ENCODE data around the gene NDST3. TPM values are rescaled to one million over a fixed set of nuclear protein-coding genes. Genes with fewer than 3 reads are reported as not detected.
"Not testable (repeated sequence)": the region's sequence is repeated elsewhere in the genome, so short reads cannot be mapped to it uniquely, and the experiment has no call there.

NDST3 gene
- polyA plus RNA-seq, 3 donors = 3.1 to 5.2 (median 3.8) TPM

- DNase-seq (ENCODE audit: extremely low read depth in 1 of 11, low read depth in 9 of 11, low spot score in 4 of 11) = no peak
Observed at GRCh38 chr4:118285931-118286330, 251.6 kb downstream of the NDST3 start.

GRCh38 chr4:118286685-118287084 lies 252.4 kb downstream of the NDST3 start:
- no peak for DNase-seq (ENCODE audit: extremely low read depth in 1 of 11, low read depth in 9 of 11, low spot score in 4 of 11)

GRCh38 chr4:118287711-118288451 lies 253.6 kb downstream of the NDST3 start:
- DNase-seq (ENCODE audit: extremely low read depth in 1 of 11, low read depth in 9 of 11, low spot score in 4 of 11) = no peak

GRCh38 chr4:118289794-118290193 lies 255.5 kb downstream of the NDST3 start:
- DNase-seq (ENCODE audit: extremely low read depth in 1 of 11, low read depth in 9 of 11, low spot score in 4 of 11) = no peak

GRCh38 chr4:118290951-118291350 lies 256.7 kb downstream of the NDST3 start:
- no peak for DNase-seq (ENCODE audit: extremely low read depth in 1 of 11, low read depth in 9 of 11, low spot score in 4 of 11)

GRCh38 chr4:118296729-118297128 lies 262.4 kb downstream of the NDST3 start:
- DNase-seq (ENCODE audit: extremely low read depth in 1 of 11, low read depth in 9 of 11, low spot score in 4 of 11) = no peak

- not testable (repeated sequence) for DNase-seq (ENCODE audit: extremely low read depth in 1 of 11, low read depth in 9 of 11, low spot score in 4 of 11)
Observed at GRCh38 chr4:118299619-118300018, 265.3 kb downstream of the NDST3 start.

GRCh38 chr4:118307643-118308042 lies 273.4 kb downstream of the NDST3 start:
- no peak for DNase-seq (ENCODE audit: extremely low read depth in 1 of 11, low read depth in 9 of 11, low spot score in 4 of 11)
